Neuronal stem cell (in vitro differentiated cells): ENCODE measurements around the gene SIM2.

Source experiments
- DNase-seq: peaks from one replicate; pipeline ENCODE4 v3.0.0-alpha.2; 2013; ENCODE audit warnings: low spot score
- H2AFZ ChIP-seq: one replicate; pipeline ENCODE4 v1.6.1; 2013; ENCODE audit warnings: mild to moderate bottlenecking, low read length, inconsistent platforms
- H2AK5ac ChIP-seq: 2 replicates; pipeline ENCODE4 v1.6.1; 2013; ENCODE audit warnings: low read depth, mild to moderate bottlenecking, inconsistent platforms, low read length, moderate library complexity, mixed read lengths
- H2BK120ac ChIP-seq: 2 replicates; pipeline ENCODE4 v1.6.1; 2013; ENCODE audit warnings: low read depth, mild to moderate bottlenecking, inconsistent platforms, low read length, moderate library complexity, mixed read lengths
- H2BK12ac ChIP-seq: one replicate; pipeline ENCODE4 v1.6.1; 2013; ENCODE audit warnings: low read length, inconsistent platforms
- H2BK15ac ChIP-seq: 2 replicates; pipeline ENCODE4 v1.6.1; 2013; ENCODE audit warnings: mild to moderate bottlenecking, low read length, inconsistent platforms, mixed read lengths
- H2BK5ac ChIP-seq: one replicate; pipeline ENCODE4 v1.6.1; 2013; ENCODE audit warnings: inconsistent platforms, mild to moderate bottlenecking, low read length, moderate library complexity
- H3K14ac ChIP-seq: one replicate; pipeline ENCODE4 v1.6.1; 2013; ENCODE audit warnings: low read length, inconsistent platforms
- H3K18ac ChIP-seq: 2 replicates; pipeline ENCODE4 v1.6.1; 2013; ENCODE audit warnings: low read length, inconsistent platforms
- H3K23ac ChIP-seq: 2 replicates; pipeline ENCODE4 v1.6.1; 2013; ENCODE audit warnings: low read depth, mild to moderate bottlenecking, mixed read lengths, low read length, inconsistent platforms; ENCODE audit not compliant: poor library complexity
- H3K27ac ChIP-seq: replicated peaks from 3 replicates; pipeline ENCODE4 v1.5.1; 2013; ENCODE audit warnings: low read length, inconsistent platforms
- H3K27me3 ChIP-seq, 3 experiments: 2 replicates each; pipeline ENCODE4 v1.6.1; 2013; ENCODE audit warnings: low read length in 3 of 3, mild to moderate bottlenecking in 2 of 3, inconsistent platforms in 1 of 3, low read depth in 1 of 3, mixed read lengths in 1 of 3, moderate library complexity in 1 of 3; ENCODE audit not compliant: control insufficient read depth in 3 of 3, insufficient read depth in 3 of 3
- H3K36me3 ChIP-seq, 2 donors: replicated peaks in 1 of 2; 2 replicates each; pipeline ENCODE4 v1.6.1; 2013; ENCODE audit warnings: low read length in 2 of 2; ENCODE audit not compliant: control insufficient read depth in 2 of 2, insufficient read depth in 2 of 2
- H3K4ac ChIP-seq: 2 replicates; pipeline ENCODE4 v1.6.1; 2013; ENCODE audit warnings: inconsistent platforms, mild to moderate bottlenecking, low read length, moderate library complexity
- H3K4me1 ChIP-seq, 2 donors: 1 replicate in 1 of 2; 2 replicates in 1 of 2; pipeline ENCODE4 v1.6.1; 2013; ENCODE audit warnings: low read length in 2 of 2, low read depth in 1 of 2; ENCODE audit not compliant: control insufficient read depth in 2 of 2, insufficient read depth in 1 of 2
- H3K4me2 ChIP-seq: one replicate; pipeline ENCODE4 v1.6.1; 2013; ENCODE audit warnings: mild to moderate bottlenecking, low read length, inconsistent platforms; ENCODE audit not compliant: insufficient read depth, poor library complexity, severe bottlenecking
- H3K4me3 ChIP-seq, 2 donors: 2 replicates each; pipeline ENCODE4 v1.5.1; 2013; ENCODE audit warnings: low read length in 2 of 2, mild to moderate bottlenecking in 2 of 2, inconsistent platforms in 1 of 2, moderate library complexity in 1 of 2
- H3K79me1 ChIP-seq: one replicate; pipeline ENCODE4 v1.6.1; 2013; ENCODE audit warnings: low read depth, mild to moderate bottlenecking, inconsistent platforms, low read length, moderate library complexity
- H3K9ac ChIP-seq: one replicate; pipeline ENCODE4 v1.6.1; 2013; ENCODE audit warnings: mild to moderate bottlenecking, low read depth, low read length, inconsistent platforms; ENCODE audit not compliant: poor library complexity
- H3K9me3 ChIP-seq, 2 donors: replicated peaks in 1 of 2; 2 replicates each; pipeline versions ENCODE3 to v1.6.1; 2013; ENCODE audit warnings: low read length in 2 of 2, mild to moderate bottlenecking in 2 of 2, inconsistent platforms in 1 of 2, low read depth in 1 of 2, mixed read lengths in 1 of 2, moderate library complexity in 1 of 2; ENCODE audit not compliant: control insufficient read depth in 2 of 2, insufficient read depth in 1 of 2
- H4K8ac ChIP-seq: one replicate; pipeline ENCODE4 v1.6.1; 2013; ENCODE audit warnings: low read depth, mild to moderate bottlenecking, inconsistent platforms, low read length, moderate library complexity
- H4K91ac ChIP-seq: one replicate; pipeline ENCODE4 v1.6.1; 2013; ENCODE audit warnings: low read length, low read depth, mild to moderate bottlenecking, inconsistent platforms; ENCODE audit not compliant: poor library complexity
- WGBS, 2 donors: extraction: QIAGEN DNeasy Blood & Tissue Kit; methylation state at CpG; one replicate each; pipeline ENCODE4 v1.1.7; 2013; ENCODE audit warnings: missing lambda C conversion rate in 2 of 2, mixed read lengths in 1 of 2; ENCODE audit not compliant: insufficient read length in 2 of 2, insufficient replicate concordance in 1 of 2; ENCODE audit errors: extremely low coverage in 2 of 2; 5-methylcytosine and 5-hydroxymethylcytosine counted together

Gene SIM2

GRCh38 chr21:36791695-36792470 is 93.0 kb downstream of the SIM2 start:
- Histone ChIP-seq H3K18ac (peak overlapping the region; percentile 57), H3K4me3 (no peak overlapping the region), H3K36me3 (no peaks in the 10 kb centered on the region), H3K23ac (no peak overlapping the region), H2BK15ac (no peak overlapping the region), H2BK5ac (no peak overlapping the region), H3K79me1 (no peaks in the 10 kb centered on the region), H3K4me2 (peak overlapping the region; percentile 47), H3K4ac (no peak overlapping the region), H2AK5ac (no peak overlapping the region), H3K14ac (no peak overlapping the region), H4K91ac (no peak overlapping the region), H3K9me3 (peaks cover 0 to 5% of the 10 kb centered on the region in 2 donors), H2BK120ac (no peak overlapping the region), H4K8ac (no peak overlapping the region), H3K27me3 (peaks cover 0 to 2% (median 0%) of the 10 kb centered on the region in 3 experiments), H2BK12ac (no peak overlapping the region), H3K27ac (no peak overlapping the region), H3K4me1 (peaks cover 2 to 22% of the 10 kb centered on the region in 2 donors), H2AFZ (no peak overlapping the region), H3K9ac (no peak overlapping the region)
- DNase-seq = peak; percentile 18
- no CpG with 5 or more reads among the region's 21 CpGs for WGBS, 2 donors

GRCh38 chr21:36792505-36792967 is 93.6 kb downstream of the SIM2 start:
- Histone ChIP-seq H2BK12ac (no peak overlapping the region), H3K4me3 (no peak overlapping the region), H3K14ac (no peak overlapping the region), H2BK5ac (no peak overlapping the region), H2BK15ac (no peak overlapping the region), H2AK5ac (no peak overlapping the region), H3K79me1 (no peaks in the 10 kb centered on the region), H3K4me1 (peaks cover 2 to 20% of the 10 kb centered on the region in 2 donors), H2BK120ac (no peak overlapping the region), H4K91ac (peak overlapping the region; percentile 24), H2AFZ (no peak overlapping the region), H3K27ac (no peak overlapping the region), H3K36me3 (no peaks in the 10 kb centered on the region), H3K27me3 (peaks cover 0 to 2% (median 0%) of the 10 kb centered on the region in 3 experiments), H3K9ac (no peak overlapping the region), H4K8ac (no peak overlapping the region), H3K18ac (no peak overlapping the region), H3K4ac (no peak overlapping the region), H3K4me2 (no peak overlapping the region), H3K23ac (no peak overlapping the region), H3K9me3 (peaks cover 1 to 5% of the 10 kb centered on the region in 2 donors)
- no peak for DNase-seq
- WGBS, 2 donors = no CpG with 5 or more reads among the region's 6 CpGs

GRCh38 chr21:36796070-36796469 is 97.2 kb downstream of the SIM2 start:
- H4K91ac ChIP-seq = no peak overlapping the region
- no peak overlapping the region for H3K18ac ChIP-seq
- no peak overlapping the region for H2BK15ac ChIP-seq
- DNase-seq = no peak
- H2AK5ac ChIP-seq = no peak overlapping the region
- no peak overlapping the region for H4K8ac ChIP-seq
- H3K27ac ChIP-seq = no peak overlapping the region
- no peak overlapping the region for H3K9ac ChIP-seq
- no peak overlapping the region for H2BK120ac ChIP-seq
- H3K4me1 ChIP-seq = peaks cover 2 to 15% of the 10 kb centered on the region in 2 donors
- no CpG with 5 or more reads among the region's 2 CpGs for WGBS, 2 donors
- no peak overlapping the region for H2BK12ac ChIP-seq
- H3K36me3 ChIP-seq = no peaks in the 10 kb centered on the region
- H3K23ac ChIP-seq = no peak overlapping the region
- H3K9me3 ChIP-seq = peaks cover 7 to 15% of the 10 kb centered on the region in 2 donors
- H3K4me2 ChIP-seq = no peak overlapping the region
- no peaks in the 10 kb centered on the region for H3K79me1 ChIP-seq
- H3K27me3 ChIP-seq = no peaks in the 10 kb centered on the region
- H3K14ac ChIP-seq = no peak overlapping the region
- H2BK5ac ChIP-seq = no peak overlapping the region
- no peak overlapping the region for H3K4ac ChIP-seq
- H3K4me3 ChIP-seq = no peak overlapping the region
- no peak overlapping the region for H2AFZ ChIP-seq

GRCh38 chr21:36798491-36798890 is 99.6 kb downstream of the SIM2 start:
- Histone ChIP-seq H3K4me1 (no peaks in the 10 kb centered on the region), H2BK5ac (no peak overlapping the region), H3K4me3 (no peak overlapping the region), H3K14ac (no peak overlapping the region), H2BK120ac (no peak overlapping the region), H3K9me3 (peaks cover 7 to 15% of the 10 kb centered on the region in 2 donors), H3K23ac (no peak overlapping the region), H4K8ac (no peak overlapping the region), H3K79me1 (no peaks in the 10 kb centered on the region), H3K9ac (no peak overlapping the region), H2AFZ (no peak overlapping the region), H3K36me3 (peaks cover 0 to 1% of the 10 kb centered on the region in 2 donors), H3K18ac (no peak overlapping the region), H2AK5ac (no peak overlapping the region), H2BK15ac (no peak overlapping the region), H2BK12ac (no peak overlapping the region), H3K4me2 (no peak overlapping the region), H3K27me3 (no peaks in the 10 kb centered on the region), H3K27ac (no peak overlapping the region), H3K4ac (no peak overlapping the region), H4K91ac (no peak overlapping the region)
- DNase-seq = no peak
